GM12878 (cell line): ENCODE measurements around the gene C1RL.

Experiments
- EED ChIP-seq: sonication (generic); IDR thresholded peaks from 2 replicates; pipeline ENCODE4 v1.6.1; 2016; ENCODE audit warnings: antibody characterized with exemption, low read depth
- SPI1 ChIP-seq: IDR thresholded peaks from 2 replicates; pipeline ENCODE4 v1.6.1; 2011; ENCODE audit warnings: low read depth, mild to moderate bottlenecking, low read length, moderate library complexity, borderline replicate concordance; ENCODE audit not compliant: insufficient read depth
- TF ChIP-seq, protein P1 (sequence below): IDR thresholded peaks from 2 replicates; pipeline ENCODE4 v1.6.1; 2012; ENCODE audit warnings: mild to moderate bottlenecking, low read depth, low read length

DNA sequence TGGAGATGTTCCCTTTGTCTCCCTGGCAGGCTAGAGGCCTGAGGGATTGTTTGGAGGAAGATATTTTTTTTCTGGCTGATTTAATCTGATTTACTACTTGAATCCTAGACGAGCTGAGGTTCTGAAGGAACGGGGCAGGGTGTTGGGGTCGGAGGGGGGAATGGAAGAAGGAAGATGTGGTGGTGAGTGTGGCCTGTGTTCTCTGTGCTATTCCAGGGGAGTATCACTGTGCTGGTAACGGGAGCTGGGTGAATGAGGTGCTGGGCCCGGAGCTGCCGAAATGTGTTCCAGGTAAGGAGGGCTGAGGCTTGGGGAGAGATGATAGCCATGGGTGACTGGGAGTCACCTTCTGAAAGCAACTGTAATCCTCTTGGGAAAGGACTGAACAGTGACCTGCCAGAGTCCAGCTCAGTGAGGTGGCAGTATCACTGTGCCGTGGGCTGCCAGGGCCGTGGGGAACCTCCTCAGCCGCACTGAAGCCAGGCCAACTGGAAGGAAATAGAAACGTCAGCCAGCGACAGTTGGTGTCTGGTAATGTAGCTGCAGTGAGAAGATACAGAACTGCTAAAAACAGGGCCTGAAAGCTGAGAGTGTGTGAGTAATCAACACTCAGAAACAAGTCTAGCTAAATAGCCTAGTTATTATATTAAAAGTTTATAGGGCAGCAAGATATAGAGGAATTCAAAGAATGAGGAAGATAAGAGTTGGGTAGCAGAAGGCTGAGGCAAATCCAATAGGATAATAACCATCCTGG lies 40.6 kb downstream of the C1RL start:
- TF ChIP-seq EED (no peak), SPI1 (no peak)
- TF ChIP-seq, protein P1, sequence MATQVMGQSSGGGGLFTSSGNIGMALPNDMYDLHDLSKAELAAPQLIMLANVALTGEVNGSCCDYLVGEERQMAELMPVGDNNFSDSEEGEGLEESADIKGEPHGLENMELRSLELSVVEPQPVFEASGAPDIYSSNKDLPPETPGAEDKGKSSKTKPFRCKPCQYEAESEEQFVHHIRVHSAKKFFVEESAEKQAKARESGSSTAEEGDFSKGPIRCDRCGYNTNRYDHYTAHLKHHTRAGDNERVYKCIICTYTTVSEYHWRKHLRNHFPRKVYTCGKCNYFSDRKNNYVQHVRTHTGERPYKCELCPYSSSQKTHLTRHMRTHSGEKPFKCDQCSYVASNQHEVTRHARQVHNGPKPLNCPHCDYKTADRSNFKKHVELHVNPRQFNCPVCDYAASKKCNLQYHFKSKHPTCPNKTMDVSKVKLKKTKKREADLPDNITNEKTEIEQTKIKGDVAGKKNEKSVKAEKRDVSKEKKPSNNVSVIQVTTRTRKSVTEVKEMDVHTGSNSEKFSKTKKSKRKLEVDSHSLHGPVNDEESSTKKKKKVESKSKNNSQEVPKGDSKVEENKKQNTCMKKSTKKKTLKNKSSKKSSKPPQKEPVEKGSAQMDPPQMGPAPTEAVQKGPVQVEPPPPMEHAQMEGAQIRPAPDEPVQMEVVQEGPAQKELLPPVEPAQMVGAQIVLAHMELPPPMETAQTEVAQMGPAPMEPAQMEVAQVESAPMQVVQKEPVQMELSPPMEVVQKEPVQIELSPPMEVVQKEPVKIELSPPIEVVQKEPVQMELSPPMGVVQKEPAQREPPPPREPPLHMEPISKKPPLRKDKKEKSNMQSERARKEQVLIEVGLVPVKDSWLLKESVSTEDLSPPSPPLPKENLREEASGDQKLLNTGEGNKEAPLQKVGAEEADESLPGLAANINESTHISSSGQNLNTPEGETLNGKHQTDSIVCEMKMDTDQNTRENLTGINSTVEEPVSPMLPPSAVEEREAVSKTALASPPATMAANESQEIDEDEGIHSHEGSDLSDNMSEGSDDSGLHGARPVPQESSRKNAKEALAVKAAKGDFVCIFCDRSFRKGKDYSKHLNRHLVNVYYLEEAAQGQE: no peak
